Measurements from ENCODE around the gene ZNF618.

ZNF618 gene

DNA sequence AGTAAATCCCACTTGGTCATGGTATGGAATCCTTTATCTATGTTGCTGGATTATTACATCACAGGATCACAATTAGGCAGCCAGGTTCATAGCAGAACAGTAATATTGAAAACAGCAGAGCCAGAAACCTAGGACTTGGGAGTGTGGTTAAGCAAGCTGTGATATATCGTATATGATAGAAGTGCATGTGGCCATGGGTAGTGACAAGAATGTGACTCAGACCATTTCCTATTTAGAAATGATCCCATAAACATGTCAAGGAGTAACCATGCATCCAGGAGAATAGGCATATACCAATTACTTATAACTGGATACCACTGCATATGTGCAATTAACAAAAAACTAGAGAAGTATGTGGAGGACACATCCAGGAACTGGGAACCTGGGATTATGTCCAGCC lies 170.8 kb downstream of the ZNF618 start:
- Histone ChIP-seq H3K9me3 (no peaks in the 10 kb centered on the region; the same call in 1 of the 2 replicates), H4K20me1 (no peaks in the 10 kb centered on the region), H3K4me1 (peaks cover 27% of the 10 kb centered on the region), H3K36me3 (peaks cover 72% of the 10 kb centered on the region), H3K27me3 (no peaks in the 10 kb centered on the region), H3K27ac (no peak overlapping the region), H3K4me3 (no peak overlapping the region), H3K9ac (no peak overlapping the region), H3K4me2 (no peak overlapping the region)
- no peak for TF ChIP-seq Cebpa-rat (IDR thresholded peaks at IDR 0.05)

GRCh38 chr9:114047717-114048116 lies 171.6 kb downstream of the ZNF618 start:
- no peak overlapping the region for H3K27ac ChIP-seq
- TF ChIP-seq Cebpa-rat (IDR thresholded peaks at IDR 0.05): no peak
- no peak overlapping the region for H3K4me3 ChIP-seq
- H3K4me1 ChIP-seq: peaks cover 36% of the 10 kb centered on the region
- no peak overlapping the region for H3K9ac ChIP-seq
- no peaks in the 10 kb centered on the region for H3K27me3 ChIP-seq
- no peak overlapping the region; the same call in 1 of the 2 replicates for H3K4me2 ChIP-seq
- no peaks in the 10 kb centered on the region for H4K20me1 ChIP-seq
- H3K36me3 ChIP-seq: peaks cover 73% of the 10 kb centered on the region
- H3K9me3 ChIP-seq: no peaks in the 10 kb centered on the region; the same call in 1 of the 2 replicates

- no peak for TF ChIP-seq Cebpa-rat (IDR thresholded peaks at IDR 0.05)
- Histone ChIP-seq H3K9me3 (no peaks in the 10 kb centered on the region; the same call in 1 of the 2 replicates), H3K9ac (no peak overlapping the region), H3K27ac (0 out of 2 replicates have a peak overlapping the region, but pooled peaks have one; percentile 71), H3K4me1 (peaks cover 46% of the 10 kb centered on the region), H4K20me1 (no peaks in the 10 kb centered on the region), H3K4me2 (no peak overlapping the region), H3K27me3 (no peaks in the 10 kb centered on the region), H3K4me3 (no peak overlapping the region), H3K36me3 (peaks cover 72% of the 10 kb centered on the region)
These were observed 172.7 kb downstream of the ZNF618 start for GRCh38 chr9:114048533-114049415.

DNA sequence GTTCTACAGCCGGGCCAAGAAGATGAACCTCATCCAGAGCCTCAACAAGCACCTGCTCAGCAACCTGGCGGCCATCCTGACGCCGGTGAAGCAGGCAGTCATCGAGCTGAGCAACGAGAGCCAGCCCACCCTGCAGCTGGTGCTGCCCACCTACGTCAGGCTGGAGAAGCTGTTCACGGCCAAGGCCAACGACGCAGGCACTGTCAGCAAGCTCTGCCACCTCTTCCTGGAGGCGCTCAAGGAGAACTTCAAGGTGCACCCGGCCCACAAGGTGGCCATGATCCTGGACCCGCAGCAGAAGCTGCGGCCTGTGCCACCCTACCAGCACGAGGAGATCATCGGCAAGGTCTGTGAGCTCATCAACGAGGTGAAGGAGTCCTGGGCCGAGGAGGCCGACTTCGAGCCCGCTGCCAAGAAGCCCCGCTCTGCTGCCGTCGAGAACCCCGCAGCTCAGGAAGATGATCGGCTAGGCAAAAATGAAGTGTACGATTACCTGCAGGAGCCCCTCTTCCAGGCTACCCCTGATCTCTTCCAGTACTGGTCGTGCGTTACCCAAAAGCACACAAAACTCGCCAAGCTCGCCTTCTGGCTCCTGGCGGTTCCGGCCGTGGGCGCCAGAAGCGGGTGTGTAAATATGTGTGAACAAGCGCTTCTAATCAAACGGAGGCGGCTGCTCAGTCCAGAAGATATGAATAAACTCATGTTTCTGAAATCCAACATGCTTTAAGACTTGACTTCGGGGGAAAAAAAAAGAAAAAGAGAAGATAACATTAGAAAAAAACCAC lies 173.5 kb downstream of the ZNF618 start:
- no peaks in the 10 kb centered on the region for H4K20me1 ChIP-seq
- no peaks in the 10 kb centered on the region for H3K27me3 ChIP-seq
- H3K4me1 ChIP-seq: peaks cover 55% of the 10 kb centered on the region
- no peak overlapping the region for H3K4me3 ChIP-seq
- no peaks in the 10 kb centered on the region; the same call in 1 of the 2 replicates for H3K9me3 ChIP-seq
- H3K36me3 ChIP-seq: peaks cover 68% of the 10 kb centered on the region
- no peak for TF ChIP-seq Cebpa-rat (IDR thresholded peaks at IDR 0.05)
- H3K4me2 ChIP-seq: no peak overlapping the region
- 0 out of 2 replicates have a peak overlapping the region, but pooled peaks have one; percentile 71 for H3K27ac ChIP-seq
- no peak overlapping the region for H3K9ac ChIP-seq

DNA sequence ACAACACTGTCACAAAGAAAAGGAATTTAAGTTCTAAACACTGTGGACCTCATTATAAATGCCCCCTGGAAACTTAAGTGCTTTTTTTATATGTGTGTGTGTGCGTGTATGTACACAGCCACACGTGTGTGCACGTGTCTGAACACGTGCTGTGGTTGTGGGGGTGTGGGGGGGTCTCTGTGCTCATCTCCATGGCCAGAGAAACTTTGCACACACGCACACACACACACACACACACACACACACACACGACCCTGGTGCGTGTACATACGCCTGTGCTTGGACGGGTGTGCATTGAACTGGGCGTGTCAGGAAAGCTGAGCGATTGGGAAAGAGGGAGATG lies 174.1 kb downstream of the ZNF618 start:
- Histone ChIP-seq H3K9ac (no peak overlapping the region), H3K27me3 (no peaks in the 10 kb centered on the region), H3K4me2 (no peak overlapping the region), H4K20me1 (no peaks in the 10 kb centered on the region), H3K27ac (peak overlapping the region; percentile 71), H3K4me1 (peaks cover 60% of the 10 kb centered on the region), H3K36me3 (peaks cover 65% of the 10 kb centered on the region), H3K4me3 (no peak overlapping the region), H3K9me3 (no peaks in the 10 kb centered on the region; the same call in 1 of the 2 replicates)
- TF ChIP-seq Cebpa-rat (IDR thresholded peaks at IDR 0.05): no peak

- peak overlapping the region; percentile 92; the same call in 1 of the 2 replicates for H3K4me2 ChIP-seq
- TF ChIP-seq Cebpa-rat (IDR thresholded peaks at IDR 0.05): no peak
These were observed 174.5 kb downstream of the ZNF618 start for GRCh38 chr9:114050646-114051045.

GRCh38 chr9:114051281-114051680 lies 175.2 kb downstream of the ZNF618 start:
- H3K27ac ChIP-seq: peak overlapping the region; percentile 71
- H4K20me1 ChIP-seq: no peaks in the 10 kb centered on the region
- peaks cover 60% of the 10 kb centered on the region for H3K36me3 ChIP-seq

More at GRCh38 chr9:114050646-114051045, 174.5 kb downstream of the ZNF618 start:
- Histone ChIP-seq H3K4me1 (peaks cover 64% of the 10 kb centered on the region), H3K27ac (peak overlapping the region; percentile 71), H3K4me3 (no peak overlapping the region), H3K27me3 (no peaks in the 10 kb centered on the region), H3K9me3 (no peaks in the 10 kb centered on the region; the same call in 1 of the 2 replicates), H4K20me1 (no peaks in the 10 kb centered on the region), H3K9ac (no peak overlapping the region), H3K36me3 (peaks cover 61% of the 10 kb centered on the region)

GRCh38 chr9:114051706-114052105 lies 175.6 kb downstream of the ZNF618 start:
- Histone ChIP-seq H3K27me3 (no peaks in the 10 kb centered on the region), H3K4me3 (no peak overlapping the region), H3K36me3 (peaks cover 60% of the 10 kb centered on the region), H3K4me1 (peaks cover 75% of the 10 kb centered on the region), H3K27ac (peak overlapping the region; percentile 71), H3K9me3 (no peaks in the 10 kb centered on the region; the same call in 1 of the 2 replicates), H3K9ac (no peak overlapping the region), H3K4me2 (peak overlapping the region; percentile 92), H4K20me1 (no peaks in the 10 kb centered on the region)
- TF ChIP-seq Cebpa-rat (IDR thresholded peaks at IDR 0.05): no peak

More at GRCh38 chr9:114051281-114051680, 175.2 kb downstream of the ZNF618 start:
- H3K4me3 ChIP-seq: no peak overlapping the region
- no peaks in the 10 kb centered on the region; the same call in 1 of the 2 replicates for H3K9me3 ChIP-seq
- H3K4me1 ChIP-seq: peaks cover 71% of the 10 kb centered on the region
- no peak for TF ChIP-seq Cebpa-rat (IDR thresholded peaks at IDR 0.05)
- H3K27me3 ChIP-seq: no peaks in the 10 kb centered on the region
- no peak overlapping the region for H3K9ac ChIP-seq
- peak overlapping the region; percentile 92 for H3K4me2 ChIP-seq

- Histone ChIP-seq H3K36me3 (peaks cover 52% of the 10 kb centered on the region), H3K9me3 (no peaks in the 10 kb centered on the region; the same call in 1 of the 2 replicates), H3K9ac (no peak overlapping the region; the same call in 1 of the 2 replicates), H3K27ac (peak overlapping the region; percentile 98), H4K20me1 (no peaks in the 10 kb centered on the region), H3K4me3 (no peak overlapping the region), H3K4me1 (peaks cover 82% of the 10 kb centered on the region), H3K27me3 (no peaks in the 10 kb centered on the region), H3K4me2 (peak overlapping the region; percentile 92)
- no peak for TF ChIP-seq Cebpa-rat (IDR thresholded peaks at IDR 0.05)
These were observed 177.3 kb downstream of the ZNF618 start for GRCh38 chr9:114053246-114054005.

Data from BLaER1 (cell line).